Stimulated activated effector memory CD8-positive, alpha-beta T cell treated with anti-CD3 and anti-CD28 coated beads, Interleukin-12 subunit alpha, Interleukin-12 subunit beta, amount 100 ng/mL, for 72 hours (primary cell): ENCODE measurements around the gene COLGALT1.

Experiments used
- ATAC-seq: fragments of 150-1000 bp; cut with Tn5 transposase; 2 replicates; pipeline ENCODE4 v1.10.0; 2021
- DNase-seq, 2 donors: peaks; one replicate each; pipeline ENCODE4 v3.0.0; 2021 to 2022; ENCODE audit warnings: low spot score in 2 of 2
- H3K27ac Mint-ChIP-seq: one replicate; pipeline ENCODE4 v1.8.0; 2022; ENCODE audit warnings: mild to moderate bottlenecking, mixed read lengths
- H3K36me3 Mint-ChIP-seq: one replicate; pipeline ENCODE4 v1.8.0; 2022; ENCODE audit warnings: mild to moderate bottlenecking, mixed read lengths
- H3K4me1 Mint-ChIP-seq: one replicate; pipeline ENCODE4 v1.8.0; 2022; ENCODE audit warnings: mixed read lengths
- H3K4me3 Mint-ChIP-seq: one replicate; pipeline ENCODE4 v1.8.0; 2022; ENCODE audit warnings: mild to moderate bottlenecking, mixed read lengths
- H3K9me3 Mint-ChIP-seq: one replicate; pipeline ENCODE4 v1.8.0; 2022; ENCODE audit warnings: mixed read lengths

Gene COLGALT1

DNA sequence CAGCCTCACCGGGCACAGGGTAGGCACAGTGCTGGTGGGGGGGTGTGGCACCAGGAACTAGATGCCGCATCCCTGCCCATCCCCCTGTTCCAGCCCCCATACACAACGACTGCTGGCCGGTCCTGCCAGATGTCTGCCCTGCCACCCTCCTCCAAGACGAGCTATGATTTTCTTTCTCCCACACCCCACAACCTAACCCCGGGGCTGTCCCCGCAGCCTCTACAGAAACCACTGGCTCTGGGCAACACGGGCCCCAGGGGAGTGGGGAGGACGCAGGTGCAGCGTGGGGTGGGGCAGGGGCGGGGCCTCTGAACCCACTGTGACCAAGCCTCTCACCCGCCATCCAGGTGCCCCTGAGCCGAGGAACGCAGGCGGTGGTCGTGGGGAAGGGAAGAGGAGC is 28.5 kb upstream of the COLGALT1 start:
- peaks cover 27% of the 10 kb centered on the region for H3K4me1 Mint-ChIP-seq
- peaks cover 3% of the 10 kb centered on the region for H3K36me3 Mint-ChIP-seq
- DNase-seq, result no peak
- no peak overlapping the region for H3K27ac Mint-ChIP-seq
- peak; percentile 22 for ATAC-seq
- H3K9me3 Mint-ChIP-seq, result peaks cover 2% of the 10 kb centered on the region
- no peak overlapping the region for H3K4me3 Mint-ChIP-seq

- H3K4me1 Mint-ChIP-seq, result peaks cover 27% of the 10 kb centered on the region
- no peaks in the 10 kb centered on the region for H3K36me3 Mint-ChIP-seq
Measured at GRCh38 chr19:17527326-17527725, 28.1 kb upstream of the COLGALT1 start.

GRCh38 chr19:17528610-17529009 is 26.8 kb upstream of the COLGALT1 start:
- DNase-seq (no peak), ATAC-seq (no peak)
- Mint-ChIP-seq H3K4me3 (no peak overlapping the region), H3K4me1 (peaks cover 14% of the 10 kb centered on the region), H3K36me3 (no peaks in the 10 kb centered on the region), H3K9me3 (peaks cover 2% of the 10 kb centered on the region), H3K27ac (no peak overlapping the region)

More at GRCh38 chr19:17527326-17527725, 28.1 kb upstream of the COLGALT1 start:
- no peak for ATAC-seq
- DNase-seq, result no peak
- peaks cover 2% of the 10 kb centered on the region for H3K9me3 Mint-ChIP-seq
- no peak overlapping the region for H3K4me3 Mint-ChIP-seq
- no peak overlapping the region for H3K27ac Mint-ChIP-seq

DNA sequence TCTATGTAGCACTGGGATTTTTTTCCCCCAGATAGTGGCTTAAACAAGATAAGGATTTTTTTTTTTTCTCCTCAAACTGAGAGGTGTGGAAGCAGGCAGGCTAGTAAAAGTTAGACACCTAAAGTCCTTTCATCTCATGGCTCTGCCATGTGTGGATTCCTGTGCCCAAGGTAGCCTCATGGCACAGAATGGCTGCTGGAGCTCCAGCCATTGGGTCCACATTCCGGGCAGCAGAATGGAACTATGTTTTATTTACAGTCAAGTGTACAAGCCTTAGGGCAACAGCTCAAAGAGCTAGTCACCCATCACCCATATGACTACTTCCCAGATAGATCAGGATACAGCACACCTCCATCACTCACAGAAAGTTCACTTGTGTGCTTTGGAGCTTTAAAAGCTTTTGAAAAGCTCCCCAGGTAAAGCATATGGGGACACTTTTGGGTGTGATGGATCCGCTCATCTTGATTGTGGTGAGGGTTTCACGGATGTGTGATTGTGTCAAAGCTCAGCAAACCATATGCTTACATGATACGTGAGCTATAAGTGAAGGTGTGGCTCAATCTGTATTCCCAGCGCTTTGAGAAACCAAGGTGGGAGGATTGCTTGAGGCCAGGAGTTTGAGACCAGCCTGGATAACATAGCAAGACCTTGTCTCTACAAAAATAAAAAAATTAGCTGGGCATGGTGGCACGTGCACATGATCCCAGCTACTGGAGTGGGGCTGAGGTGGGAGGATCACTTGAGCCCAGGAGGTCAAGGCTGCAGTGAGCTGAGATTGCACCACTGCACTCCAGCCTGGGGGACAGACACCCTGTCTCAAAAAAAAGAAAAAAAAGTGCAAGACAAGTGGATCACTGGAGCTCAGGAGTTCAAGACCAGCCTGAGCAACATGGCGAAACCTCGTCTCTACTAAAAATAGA is 25.9 kb upstream of the COLGALT1 start:
- Mint-ChIP-seq H3K27ac (no peak overlapping the region), H3K9me3 (peaks cover 2% of the 10 kb centered on the region), H3K36me3 (no peaks in the 10 kb centered on the region), H3K4me1 (peaks cover 6% of the 10 kb centered on the region), H3K4me3 (no peak overlapping the region)
- DNase-seq, result no peak
- ATAC-seq, result no peak

DNA sequence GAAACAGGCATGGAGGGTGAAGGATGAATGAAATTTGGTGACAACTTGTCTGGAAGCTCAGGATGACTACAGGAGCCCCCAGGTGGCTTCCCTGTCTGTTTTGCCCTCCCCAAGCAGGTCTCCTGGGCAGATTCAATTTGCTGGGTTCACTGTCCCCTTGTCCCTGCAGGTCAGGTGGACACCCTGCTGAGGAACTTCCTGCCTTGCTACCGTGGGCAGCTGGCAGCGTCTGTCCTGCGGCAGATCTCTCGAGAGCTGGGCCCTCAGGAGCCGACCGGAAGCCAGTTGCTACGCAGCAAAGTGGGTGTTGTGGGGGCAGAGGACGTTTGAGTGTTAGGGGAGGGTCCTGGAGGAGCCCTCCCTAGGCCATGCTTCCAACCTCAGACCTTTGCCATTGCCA is 24.9 kb upstream of the COLGALT1 start:
- ATAC-seq (no peak), DNase-seq (no peak)
- peaks cover 6% of the 10 kb centered on the region for H3K4me1 Mint-ChIP-seq
- H3K36me3 Mint-ChIP-seq, result no peaks in the 10 kb centered on the region
- H3K27ac Mint-ChIP-seq, result no peak overlapping the region
- H3K4me3 Mint-ChIP-seq, result no peak overlapping the region
- peaks cover 2% of the 10 kb centered on the region for H3K9me3 Mint-ChIP-seq

- Mint-ChIP-seq H3K36me3 (no peaks in the 10 kb centered on the region), H3K9me3 (peaks cover 2% of the 10 kb centered on the region), H3K4me3 (no peak overlapping the region), H3K27ac (no peak overlapping the region), H3K4me1 (peaks cover 6% of the 10 kb centered on the region)
- no peak for DNase-seq
- ATAC-seq, result no peak
Measured at GRCh38 chr19:17532116-17532515, 23.3 kb upstream of the COLGALT1 start.

DNA sequence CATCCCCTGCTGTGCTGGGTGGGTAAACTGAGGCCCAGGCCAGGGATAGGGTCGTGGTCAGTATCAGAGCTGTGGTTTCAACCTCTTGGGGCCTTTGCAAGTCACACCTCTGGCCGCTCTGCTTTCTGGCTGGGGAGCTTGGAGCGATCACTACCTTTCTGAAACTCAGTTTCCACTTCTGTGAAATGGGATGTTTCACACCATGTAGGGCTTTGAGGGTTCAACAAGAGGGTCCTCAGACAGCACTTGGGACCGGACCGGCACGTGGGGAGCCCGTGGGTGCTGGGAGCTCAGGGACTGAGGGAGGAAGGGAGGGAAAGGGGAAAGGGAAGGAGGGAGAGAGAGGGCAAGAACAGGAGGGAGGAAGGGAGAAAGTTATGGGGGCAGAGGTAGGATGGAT is 22.9 kb upstream of the COLGALT1 start:
- H3K9me3 Mint-ChIP-seq, result peaks cover 2% of the 10 kb centered on the region
- no peak for DNase-seq
- ATAC-seq, result no peak
- no peaks in the 10 kb centered on the region for H3K36me3 Mint-ChIP-seq
- peaks cover 6% of the 10 kb centered on the region for H3K4me1 Mint-ChIP-seq
- no peak overlapping the region for H3K4me3 Mint-ChIP-seq
- H3K27ac Mint-ChIP-seq, result no peak overlapping the region

DNA sequence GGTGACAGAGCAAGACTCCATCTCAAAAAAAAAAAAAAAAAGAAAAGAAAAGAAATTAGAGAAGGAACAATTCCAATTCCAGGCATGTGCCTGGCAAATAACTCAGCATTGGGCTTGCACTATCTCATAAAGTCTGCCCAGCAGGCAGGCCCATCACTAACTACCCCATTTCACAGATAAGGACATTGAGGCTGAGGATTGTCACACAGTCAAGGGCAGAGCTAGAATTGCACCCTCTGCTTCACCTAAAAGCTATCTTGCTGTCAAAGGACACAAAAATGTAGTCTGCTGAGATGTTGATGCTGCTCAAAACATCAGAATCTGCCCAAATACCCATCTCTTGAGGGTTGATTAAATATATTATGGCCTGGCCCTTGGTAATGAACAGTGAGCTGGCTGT is 20.7 kb upstream of the COLGALT1 start:
- Mint-ChIP-seq H3K27ac (no peak overlapping the region), H3K4me3 (no peak overlapping the region), H3K36me3 (no peaks in the 10 kb centered on the region)

DNA sequence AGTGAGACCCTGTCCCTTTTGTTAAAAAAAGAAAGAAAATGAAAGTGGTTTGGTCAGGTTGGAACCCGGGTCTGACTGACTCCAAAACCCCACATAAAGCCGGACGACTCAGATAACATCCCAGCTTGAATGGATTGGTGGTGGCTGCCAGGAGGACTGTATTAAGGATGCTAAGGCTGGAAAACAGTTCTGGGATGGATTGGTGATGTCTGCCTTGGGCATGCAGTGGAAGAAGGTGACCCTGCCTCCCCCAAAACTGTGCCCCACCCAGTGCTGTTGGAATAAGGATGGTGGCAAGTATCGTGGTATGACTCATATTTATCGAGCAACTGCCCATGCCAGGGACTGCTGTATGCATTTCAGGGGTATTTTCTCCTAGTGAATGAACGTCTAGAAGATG is 18.5 kb upstream of the COLGALT1 start:
- Mint-ChIP-seq H3K27ac (no peak overlapping the region), H3K9me3 (no peaks in the 10 kb centered on the region), H3K4me1 (peaks cover 20% of the 10 kb centered on the region), H3K4me3 (no peak overlapping the region), H3K36me3 (no peaks in the 10 kb centered on the region)
- no peak for DNase-seq
- no peak for ATAC-seq

More for the DNA sequence above, 20.7 kb upstream of the COLGALT1 start:
- Mint-ChIP-seq H3K4me1 (peaks cover 21% of the 10 kb centered on the region), H3K9me3 (no peaks in the 10 kb centered on the region)
- no peak for ATAC-seq
- DNase-seq, result no peak

GRCh38 chr19:17538684-17539237 is 16.7 kb upstream of the COLGALT1 start:
- Mint-ChIP-seq H3K4me1 (peaks cover 27% of the 10 kb centered on the region), H3K36me3 (peaks cover under 1% of the 10 kb centered on the region), H3K27ac (peak overlapping the region; percentile 5), H3K4me3 (peak overlapping the region; percentile 83), H3K9me3 (no peaks in the 10 kb centered on the region)
- ATAC-seq (peak; percentile 2), DNase-seq (no peak)

DNA sequence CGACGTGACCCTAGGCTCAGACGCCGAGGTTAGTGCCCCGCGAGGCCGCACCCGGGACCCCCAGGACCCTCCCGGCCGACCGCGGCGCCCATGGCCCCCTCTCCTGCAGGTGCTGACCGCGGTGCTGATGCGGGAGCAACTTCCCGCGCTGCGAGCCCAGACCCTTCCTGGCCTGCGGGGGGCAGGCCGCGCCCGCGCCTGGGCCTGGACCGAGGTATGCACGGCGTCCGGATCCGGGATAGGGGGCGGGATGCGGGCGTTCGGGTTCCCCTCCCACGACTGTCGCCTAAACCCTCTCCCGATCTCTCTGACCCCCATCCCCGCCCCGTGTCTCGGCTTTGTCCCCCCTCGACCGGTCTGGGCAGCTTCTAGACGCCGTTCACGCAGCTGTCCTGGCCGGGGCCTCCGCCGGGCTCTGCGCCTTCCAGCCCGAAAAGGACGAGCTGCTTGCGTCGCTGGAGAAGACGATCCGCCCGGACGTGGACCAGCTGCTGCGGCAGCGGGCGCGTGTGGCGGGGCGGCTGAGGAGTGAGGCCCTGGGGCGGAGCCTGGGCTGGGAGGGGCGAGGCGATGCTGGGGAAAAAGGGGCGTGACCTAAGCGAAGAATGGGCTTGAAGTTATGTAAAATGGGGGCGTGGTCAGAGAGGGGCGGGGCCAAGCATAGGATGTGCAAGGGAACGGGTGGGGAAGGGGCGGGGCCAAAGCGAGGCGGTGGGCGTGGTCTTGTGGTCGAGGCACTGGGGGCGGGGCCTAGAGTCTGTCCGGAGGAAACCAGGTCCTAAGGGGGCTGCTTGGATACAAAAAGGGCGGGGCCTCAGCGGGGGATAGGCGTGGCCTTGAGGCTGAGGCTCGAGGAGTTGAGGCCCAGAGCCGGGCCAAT is 16.0 kb upstream of the COLGALT1 start:
- DNase-seq, result peak; percentile 91 to 98
- Mint-ChIP-seq H3K9me3 (no peaks in the 10 kb centered on the region), H3K4me3 (peak overlapping the region; percentile 83), H3K36me3 (peaks cover 8% of the 10 kb centered on the region), H3K4me1 (peaks cover 27% of the 10 kb centered on the region), H3K27ac (peak overlapping the region; percentile 50)
- peak; percentile 91 for ATAC-seq

DNA sequence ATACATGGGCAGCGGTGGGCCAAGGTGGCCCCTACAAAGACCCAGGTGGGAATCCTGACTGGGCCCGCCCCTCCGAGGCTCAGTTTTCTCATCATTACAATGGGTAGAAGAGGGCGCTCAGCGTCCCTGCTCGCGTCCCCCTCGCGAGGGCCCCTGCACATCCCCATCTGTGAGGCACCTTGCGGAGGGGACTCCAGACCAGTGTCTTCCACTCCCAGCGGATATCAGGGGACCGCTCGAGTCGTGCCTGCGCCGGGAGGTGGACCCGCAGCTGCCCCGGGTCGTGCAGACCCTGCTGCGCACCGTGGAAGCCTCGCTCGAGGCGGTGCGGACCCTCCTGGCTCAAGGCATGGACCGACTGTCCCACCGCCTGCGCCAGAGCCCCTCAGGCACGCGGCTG is 15.3 kb upstream of the COLGALT1 start:
- no peaks in the 10 kb centered on the region for H3K9me3 Mint-ChIP-seq
- peaks cover 29% of the 10 kb centered on the region for H3K4me1 Mint-ChIP-seq
- peaks cover 10% of the 10 kb centered on the region for H3K36me3 Mint-ChIP-seq
- no peak for DNase-seq
- H3K27ac Mint-ChIP-seq, result no peak overlapping the region
- no peak for ATAC-seq
- peak overlapping the region; percentile 83 for H3K4me3 Mint-ChIP-seq

DNA sequence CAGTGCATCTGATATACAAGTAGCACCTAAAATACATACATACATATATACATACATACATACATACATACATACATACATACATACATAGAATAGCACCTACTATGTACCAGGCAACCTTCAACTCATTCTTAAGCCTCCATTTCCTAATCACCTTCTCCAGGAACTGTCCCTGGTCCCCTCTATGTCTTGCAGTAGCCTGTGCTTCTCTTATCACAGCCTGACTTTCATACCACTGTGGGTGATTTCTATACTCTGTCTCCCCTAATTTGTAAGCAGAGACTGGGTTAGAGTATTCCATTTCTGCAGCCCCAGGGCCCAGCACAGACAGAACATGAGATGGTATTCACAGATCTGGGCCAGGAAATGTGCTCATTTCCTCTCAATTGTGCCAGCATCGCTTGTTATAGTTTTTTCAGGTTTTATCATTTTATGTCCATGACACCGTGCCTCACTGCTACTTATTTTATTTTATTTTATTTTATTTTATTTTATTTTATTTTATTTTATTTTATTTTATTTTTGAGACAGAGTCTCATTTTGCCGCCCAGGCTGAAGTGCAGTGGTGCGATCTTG is 14.2 kb upstream of the COLGALT1 start:
- Mint-ChIP-seq H3K4me3 (no peak overlapping the region), H3K36me3 (peaks cover 10% of the 10 kb centered on the region), H3K4me1 (peaks cover 33% of the 10 kb centered on the region), H3K27ac (no peak overlapping the region), H3K9me3 (no peaks in the 10 kb centered on the region)
- ATAC-seq, result no peak
- DNase-seq, result no peak

GRCh38 chr19:17542042-17542441 is 13.4 kb upstream of the COLGALT1 start:
- ATAC-seq (no peak), DNase-seq (no peak)
- H3K36me3 Mint-ChIP-seq, result peaks cover 10% of the 10 kb centered on the region
- peaks cover 33% of the 10 kb centered on the region for H3K4me1 Mint-ChIP-seq
- no peak overlapping the region for H3K27ac Mint-ChIP-seq
- H3K9me3 Mint-ChIP-seq, result no peaks in the 10 kb centered on the region
- no peak overlapping the region for H3K4me3 Mint-ChIP-seq
